Retina (tissue), 1 donor: ENCODE measurements around the gene COL21A1.
"Not testable (repeated sequence)": the region's sequence is repeated elsewhere in the genome, so short reads cannot be mapped to it uniquely, and the experiment has no call there.

ENCODE experiments used
- DNase-seq: peaks from one replicate; pipeline ENCODE4 v3.0.0-alpha.2; 2016

The COL21A1 gene

GRCh38 chr6:56043761-56044160, 203.6 kb downstream of the COL21A1 start:
- no peak for DNase-seq

- no peak for DNase-seq
These were observed 204.3 kb downstream of the COL21A1 start for GRCh38 chr6:56043076-56043475.

- no peak for DNase-seq
These were observed 205.8 kb downstream of the COL21A1 start for GRCh38 chr6:56041591-56041990.

- DNase-seq, result no peak
These were observed 206.5 kb downstream of the COL21A1 start for GRCh38 chr6:56040889-56041301.

- DNase-seq, result no peak
These were observed 207.2 kb downstream of the COL21A1 start for GRCh38 chr6:56040223-56040622.

- DNase-seq, result no peak
These were observed 208.6 kb downstream of the COL21A1 start for GRCh38 chr6:56038764-56039163.

GRCh38 chr6:56037601-56038000, 209.8 kb downstream of the COL21A1 start:
- DNase-seq, result no peak

- DNase-seq, result no peak
These were observed 210.3 kb downstream of the COL21A1 start for GRCh38 chr6:56036916-56037600.

GRCh38 chr6:56033401-56033800, 214.0 kb downstream of the COL21A1 start:
- no peak for DNase-seq

GRCh38 chr6:56032715-56033260, 214.6 kb downstream of the COL21A1 start:
- no peak for DNase-seq

- no peak for DNase-seq
These were observed 219.5 kb downstream of the COL21A1 start for GRCh38 chr6:56027865-56028264.

- DNase-seq, result no peak
These were observed 220.8 kb downstream of the COL21A1 start for GRCh38 chr6:56026455-56027180.

GRCh38 chr6:56025795-56026194, 221.6 kb downstream of the COL21A1 start:
- no peak for DNase-seq

- DNase-seq, result no peak
These were observed 222.4 kb downstream of the COL21A1 start for GRCh38 chr6:56024931-56025330.

- DNase-seq, result no peak
These were observed 223.6 kb downstream of the COL21A1 start for GRCh38 chr6:56023829-56024228.

GRCh38 chr6:56022678-56023077, 224.7 kb downstream of the COL21A1 start:
- no peak for DNase-seq

GRCh38 chr6:56021943-56022342, 225.4 kb downstream of the COL21A1 start:
- no peak for DNase-seq

- DNase-seq, result no peak
These were observed 227.4 kb downstream of the COL21A1 start for GRCh38 chr6:56019973-56020372.

- no peak for DNase-seq
These were observed 230.2 kb downstream of the COL21A1 start for GRCh38 chr6:56017198-56017597.

GRCh38 chr6:56014039-56014438, 233.3 kb downstream of the COL21A1 start:
- not testable (repeated sequence) for DNase-seq

- no peak for DNase-seq
These were observed 237.7 kb downstream of the COL21A1 start for GRCh38 chr6:56009636-56010035.
